Astrocyte (in vitro differentiated cells and primary cell): ENCODE results near the gene TRMT13.

ENCODE experiments used
- CTCF ChIP-seq: IDR thresholded peaks from 2 replicates; pipeline ENCODE4 v1.5.1; 2011; ENCODE audit warnings: low read depth, mild to moderate bottlenecking, inconsistent platforms, low read length, moderate library complexity; ENCODE audit not compliant: insufficient read depth
- EZH2 ChIP-seq: IDR thresholded peaks from 2 replicates; pipeline ENCODE4 v1.6.1; 2012; ENCODE audit warnings: mild to moderate bottlenecking, low read length, inconsistent platforms; ENCODE audit not compliant: insufficient read depth

GRCh38 chr1:100146958-100147357 lies 14.0 kb downstream of the TRMT13 start:
- TF ChIP-seq CTCF (no peak), EZH2 (no peak)
